ENCODE results near the gene GFI1B.

DNA sequence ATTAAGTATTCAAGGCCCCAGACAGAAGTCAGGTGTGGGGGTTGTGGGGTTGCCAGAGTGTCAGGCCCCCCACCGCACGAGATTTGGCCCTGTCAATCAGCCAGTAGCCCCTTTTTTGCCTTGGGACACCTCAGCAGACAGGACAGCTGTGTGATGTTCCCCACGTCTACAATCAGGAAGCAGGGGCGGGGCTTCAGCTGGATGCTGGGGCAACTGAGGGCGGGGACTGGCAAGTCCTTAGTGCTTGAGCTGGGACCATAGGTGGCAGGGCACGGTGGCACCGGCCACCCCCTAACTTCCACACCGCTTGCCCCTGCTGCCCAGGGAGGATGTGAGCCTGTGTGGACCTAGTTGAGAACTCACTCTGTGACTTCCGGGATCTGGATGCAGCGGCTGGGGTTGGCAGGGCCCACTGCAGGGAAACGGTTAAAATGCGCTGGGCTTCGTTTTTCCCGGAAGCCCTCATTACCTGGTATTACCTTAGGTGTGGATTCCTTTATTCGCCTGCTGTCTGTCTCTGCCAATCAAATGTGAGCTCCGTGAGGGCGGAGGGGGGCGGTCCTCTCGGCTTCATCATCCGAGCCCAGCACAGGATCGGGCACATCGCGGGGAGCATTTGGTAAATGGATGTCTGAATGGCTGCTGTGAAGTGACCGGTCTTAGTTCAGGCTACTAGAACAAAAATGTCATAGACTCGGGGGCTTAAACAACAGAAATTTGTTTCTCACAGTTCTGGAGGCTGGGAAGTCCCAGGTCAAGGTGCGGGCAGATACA lies 44.8 kb downstream of the GFI1B start:
- TF ChIP-seq, protein P1, sequence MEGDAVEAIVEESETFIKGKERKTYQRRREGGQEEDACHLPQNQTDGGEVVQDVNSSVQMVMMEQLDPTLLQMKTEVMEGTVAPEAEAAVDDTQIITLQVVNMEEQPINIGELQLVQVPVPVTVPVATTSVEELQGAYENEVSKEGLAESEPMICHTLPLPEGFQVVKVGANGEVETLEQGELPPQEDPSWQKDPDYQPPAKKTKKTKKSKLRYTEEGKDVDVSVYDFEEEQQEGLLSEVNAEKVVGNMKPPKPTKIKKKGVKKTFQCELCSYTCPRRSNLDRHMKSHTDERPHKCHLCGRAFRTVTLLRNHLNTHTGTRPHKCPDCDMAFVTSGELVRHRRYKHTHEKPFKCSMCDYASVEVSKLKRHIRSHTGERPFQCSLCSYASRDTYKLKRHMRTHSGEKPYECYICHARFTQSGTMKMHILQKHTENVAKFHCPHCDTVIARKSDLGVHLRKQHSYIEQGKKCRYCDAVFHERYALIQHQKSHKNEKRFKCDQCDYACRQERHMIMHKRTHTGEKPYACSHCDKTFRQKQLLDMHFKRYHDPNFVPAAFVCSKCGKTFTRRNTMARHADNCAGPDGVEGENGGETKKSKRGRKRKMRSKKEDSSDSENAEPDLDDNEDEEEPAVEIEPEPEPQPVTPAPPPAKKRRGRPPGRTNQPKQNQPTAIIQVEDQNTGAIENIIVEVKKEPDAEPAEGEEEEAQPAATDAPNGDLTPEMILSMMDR (conservative IDR thresholded peaks at IDR 0.05 in 1 of 2, IDR thresholded peaks at IDR 0.05 in 1 of 2; ENCODE audit: low read depth in 1 of 2, low read length in 2 of 2): no peak
- TF ChIP-seq EZH2 (IDR thresholded peaks at IDR 0.05; ENCODE audit: low read length, missing control alignments): no peak

Data from fibroblast of lung (primary cell).